Activated CD4-positive, CD25-positive, alpha-beta regulatory T cell treated with anti-CD3 and anti-CD28 coated beads, Interleukin-2, amount 50 U/mL, for 24 hours (primary cell): Measurements from ENCODE around the gene NAV3.
"Not testable (repeated sequence)": the region's sequence is repeated elsewhere in the genome, so short reads cannot be mapped to it uniquely, and the experiment has no call there.

Source experiments
- ATAC-seq, 2 donors: fragments of 150-1000 bp; cut with Tn5 transposase; one replicate each; pipeline ENCODE4 v1.10.0; 2021; ENCODE audit warnings: mild to moderate bottlenecking in 1 of 2, moderate library complexity in 1 of 2

The NAV3 gene

GRCh38 chr12:78204926-78205325 lies 374.2 kb downstream of the NAV3 start:
- ATAC-seq = no peak

- no peak for ATAC-seq
Measured at GRCh38 chr12:78208092-78208491, 377.4 kb downstream of the NAV3 start.

GRCh38 chr12:78209846-78210505 lies 379.3 kb downstream of the NAV3 start:
- no peak for ATAC-seq

GRCh38 chr12:78210506-78210860 lies 379.8 kb downstream of the NAV3 start:
- no peak for ATAC-seq

- no peak for ATAC-seq
Measured at GRCh38 chr12:78210894-78211302, 380.2 kb downstream of the NAV3 start.

GRCh38 chr12:78220811-78221210 lies 390.1 kb downstream of the NAV3 start:
- ATAC-seq = no peak

- ATAC-seq = no peak
Measured at GRCh38 chr12:78224154-78224553, 393.5 kb downstream of the NAV3 start.

GRCh38 chr12:78226763-78227162 lies 396.1 kb downstream of the NAV3 start:
- no peak for ATAC-seq

- no peak for ATAC-seq
Measured at GRCh38 chr12:78229591-78230101, 399.0 kb downstream of the NAV3 start.

GRCh38 chr12:78232756-78233155 lies 402.1 kb downstream of the NAV3 start:
- no peak for ATAC-seq

- ATAC-seq = no peak
Measured at GRCh38 chr12:78236264-78236663, 405.6 kb downstream of the NAV3 start.

GRCh38 chr12:78239544-78239943 lies 408.9 kb downstream of the NAV3 start:
- ATAC-seq = no peak

- no peak for ATAC-seq
Measured at GRCh38 chr12:78240827-78241226, 410.1 kb downstream of the NAV3 start.

- ATAC-seq = no peak
Measured at GRCh38 chr12:78241446-78241845, 410.8 kb downstream of the NAV3 start.

GRCh38 chr12:78244916-78245507 lies 414.3 kb downstream of the NAV3 start:
- ATAC-seq = no peak

GRCh38 chr12:78248321-78248720 lies 417.6 kb downstream of the NAV3 start:
- ATAC-seq = peak in 1 of 2 donors; percentile 13

GRCh38 chr12:78249578-78249977 lies 418.9 kb downstream of the NAV3 start:
- ATAC-seq = no peak

- ATAC-seq = not testable (repeated sequence)
Measured at GRCh38 chr12:78257662-78258061, 427.0 kb downstream of the NAV3 start.

GRCh38 chr12:78260976-78261375 lies 430.3 kb downstream of the NAV3 start:
- ATAC-seq = no peak

GRCh38 chr12:78261901-78262300 lies 431.2 kb downstream of the NAV3 start:
- no peak for ATAC-seq
